ENCODE measurements around the gene MORN5.

MORN5 gene

GRCh38 chr9:122125158-122125508, 34.6 kb upstream of the MORN5 start:
- DNase-seq (ENCODE audit: low spot score): peak; percentile 87

GRCh38 chr9:122125509-122126330, 34.0 kb upstream of the MORN5 start:
- DNase-seq (ENCODE audit: low spot score): peak; percentile 30

GRCh38 chr9:122126331-122127261, 33.1 kb upstream of the MORN5 start:
- peak; percentile 21 for DNase-seq (ENCODE audit: low spot score)

- DNase-seq (ENCODE audit: low spot score): no peak
Measured at GRCh38 chr9:122127396-122127798, 32.3 kb upstream of the MORN5 start.

- DNase-seq (ENCODE audit: low spot score): no peak
Measured at GRCh38 chr9:122128007-122128968, 31.4 kb upstream of the MORN5 start.

GRCh38 chr9:122128969-122129343, 30.8 kb upstream of the MORN5 start:
- DNase-seq (ENCODE audit: low spot score): no peak

- DNase-seq (ENCODE audit: low spot score): no peak
Measured at GRCh38 chr9:122129969-122130368, 29.7 kb upstream of the MORN5 start.

- DNase-seq (ENCODE audit: low spot score): no peak
Measured at GRCh38 chr9:122130837-122131236, 28.9 kb upstream of the MORN5 start.

GRCh38 chr9:122131401-122132001, 28.2 kb upstream of the MORN5 start:
- peak; percentile 80 for DNase-seq (ENCODE audit: low spot score)

GRCh38 chr9:122132539-122132938, 27.2 kb upstream of the MORN5 start:
- no peak for DNase-seq (ENCODE audit: low spot score)

- no peak for DNase-seq (ENCODE audit: low spot score)
Measured at GRCh38 chr9:122133263-122133983, 26.3 kb upstream of the MORN5 start.

- DNase-seq (ENCODE audit: low spot score): no peak
Measured at GRCh38 chr9:122133984-122134535, 25.6 kb upstream of the MORN5 start.

GRCh38 chr9:122134822-122135528, 24.7 kb upstream of the MORN5 start:
- DNase-seq (ENCODE audit: low spot score): no peak

- DNase-seq (ENCODE audit: low spot score): no peak
Measured at GRCh38 chr9:122135529-122135859, 24.2 kb upstream of the MORN5 start.

GRCh38 chr9:122138560-122139268, 21.0 kb upstream of the MORN5 start:
- DNase-seq (ENCODE audit: low spot score): no peak

- DNase-seq (ENCODE audit: low spot score): no peak
Measured at GRCh38 chr9:122140368-122141193, 19.1 kb upstream of the MORN5 start.

GRCh38 chr9:122141671-122142070, 18.0 kb upstream of the MORN5 start:
- DNase-seq (ENCODE audit: low spot score): no peak

GRCh38 chr9:122143296-122143695, 16.4 kb upstream of the MORN5 start:
- no peak for DNase-seq (ENCODE audit: low spot score)

Data from cerebellar cortex (tissue), 1 donor.